Thoracic aorta (tissue), 2 donors: ENCODE measurements around the gene RNF11. TPM values are rescaled to one million over a fixed set of nuclear protein-coding genes. Genes with fewer than 3 reads are reported as not detected.

Experiments used
- ATAC-seq: fragments of 150-250 bp; one replicate; pipeline ENCODE4 v1.8.0; 2017; ENCODE audit warnings: low read depth; ENCODE audit not compliant: insufficient number of reproducible peaks, low FRiP score
- DNase-seq: peaks from one replicate; pipeline ENCODE4 v3.0.0-alpha.2; 2020; ENCODE audit warnings: low spot score
- H3K27ac ChIP-seq, 2 donors: fragments of 200-600 bp; sonication (generic); 1 replicate in 1 of 2; 2 replicates in 1 of 2; pipeline ENCODE4 v1.5.1; 2016; ENCODE audit warnings: mild to moderate bottlenecking in 2 of 2, moderate library complexity in 2 of 2
- H3K27me3 ChIP-seq: fragments of 200-600 bp; sonication (generic); replicated peaks from 2 replicates; pipeline ENCODE4 v1.6.0; 2016; ENCODE audit warnings: mild to moderate bottlenecking; ENCODE audit not compliant: insufficient read depth
- H3K36me3 ChIP-seq: fragments of 200-600 bp; sonication (generic); one replicate; pipeline ENCODE4 v1.5.1; 2016
- H3K4me1 ChIP-seq, 2 donors: fragments of 200-600 bp; sonication (generic); 1 replicate in 1 of 2; 2 replicates in 1 of 2; pipeline versions ENCODE4 v1.5.1 to v1.6.0; 2016; ENCODE audit warnings: low read depth in 2 of 2, mild to moderate bottlenecking in 1 of 2; ENCODE audit not compliant: control insufficient read depth in 1 of 2
- H3K4me3 ChIP-seq: fragments of 200-600 bp; sonication (generic); 2 replicates; pipeline ENCODE4 v1.5.1; 2016; ENCODE audit warnings: mild to moderate bottlenecking
- H3K9me3 ChIP-seq: fragments of 200-600 bp; sonication (generic); 2 replicates; pipeline ENCODE4 v1.5.1; 2016
- CTCF ChIP-seq: fragments of 200-600 bp; sonication (generic); IDR thresholded peaks from one replicate; pipeline ENCODE4 v1.5.1; 2019; ENCODE audit warnings: antibody characterized with exemption
- total RNA-seq, 2 donors: library from RNA; depleted of rRNA; stranded (reverse); fragments of >200 nt; gene quantifications; one replicate each; pipeline versions ENCODE4 v1.1.0 to v1.2.3, GENCODE V29; 2016

Gene RNF11
- total RNA-seq, 2 donors from 2014 or later, result 102 to 112 TPM

- Histone ChIP-seq H3K4me3 (peak overlapping the region; percentile 98), H3K9me3 (no peaks in the 10 kb centered on the region), H3K27ac (peak overlapping the region; percentile 97 to 98), H3K27me3 (no peaks in the 10 kb centered on the region), H3K36me3 (no peaks in the 10 kb centered on the region), H3K4me1 (peaks cover 25 to 46% of the 10 kb centered on the region in 2 donors)
- no peak for DNase-seq
- no peak for TF ChIP-seq CTCF
- ATAC-seq, result peak; percentile 12
These were observed 668 bp downstream of the RNF11 start for GRCh38 chr1:51236531-51237350.

GRCh38 chr1:51237351-51238033, 1.4 kb downstream of the RNF11 start:
- Histone ChIP-seq H3K27me3 (no peaks in the 10 kb centered on the region), H3K4me1 (peaks cover 26 to 52% of the 10 kb centered on the region in 2 donors)
- DNase-seq, result no peak

GRCh38 chr1:51238034-51238403, 1.9 kb downstream of the RNF11 start:
- no peak for DNase-seq
- peak overlapping the region in 1 of 2 donors; percentile 19 for H3K27ac ChIP-seq
- ATAC-seq, result no peak
- H3K36me3 ChIP-seq, result no peaks in the 10 kb centered on the region
- H3K4me3 ChIP-seq, result peak overlapping the region; percentile 98
- TF ChIP-seq CTCF, result no peak
- no peaks in the 10 kb centered on the region for H3K9me3 ChIP-seq
- H3K4me1 ChIP-seq, result peaks cover 26 to 57% of the 10 kb centered on the region in 2 donors
- no peaks in the 10 kb centered on the region for H3K27me3 ChIP-seq

More at GRCh38 chr1:51237351-51238033, 1.4 kb downstream of the RNF11 start:
- TF ChIP-seq CTCF, result no peak
- ATAC-seq, result no peak
- Histone ChIP-seq H3K4me3 (peak overlapping the region; percentile 98), H3K36me3 (no peaks in the 10 kb centered on the region), H3K27ac (peak overlapping the region; percentile 97 to 98), H3K9me3 (no peaks in the 10 kb centered on the region)

GRCh38 chr1:51240084-51240483, 4.0 kb downstream of the RNF11 start:
- H3K27ac ChIP-seq, result peak overlapping the region in 1 of 2 donors; percentile 4
- H3K4me1 ChIP-seq, result peaks cover 22 to 55% of the 10 kb centered on the region in 2 donors
- ATAC-seq, result no peak
- DNase-seq, result no peak
- TF ChIP-seq CTCF, result no peak
- H3K4me3 ChIP-seq, result peak overlapping the region; percentile 18
- no peaks in the 10 kb centered on the region for H3K9me3 ChIP-seq
- H3K36me3 ChIP-seq, result no peaks in the 10 kb centered on the region
- H3K27me3 ChIP-seq, result no peaks in the 10 kb centered on the region

- DNase-seq (no peak), ATAC-seq (no peak)
- no peaks in the 10 kb centered on the region for H3K9me3 ChIP-seq
- no peaks in the 10 kb centered on the region for H3K36me3 ChIP-seq
- peak overlapping the region in 1 of 2 donors; percentile 3 for H3K27ac ChIP-seq
- no peaks in the 10 kb centered on the region for H3K27me3 ChIP-seq
- no peak for TF ChIP-seq CTCF
- peaks cover 20 to 53% of the 10 kb centered on the region in 2 donors for H3K4me1 ChIP-seq
- no peak overlapping the region for H3K4me3 ChIP-seq
These were observed 5.0 kb downstream of the RNF11 start for GRCh38 chr1:51241119-51241518.
